Endothelial cell of hepatic sinusoid (primary cell): ENCODE results near the gene EIF6.

Source experiments
- in situ Hi-C: cut with HindIII; loops from 2 replicates; pipeline ENCODE4 v1.10.0; 2017; ENCODE audit warnings: low sequenced_read_pairs

EIF6 gene

GRCh38 chr20:35314816-35315631 is 30.5 kb upstream of the EIF6 start:
- in situ Hi-C loops: no loop called here

DNA sequence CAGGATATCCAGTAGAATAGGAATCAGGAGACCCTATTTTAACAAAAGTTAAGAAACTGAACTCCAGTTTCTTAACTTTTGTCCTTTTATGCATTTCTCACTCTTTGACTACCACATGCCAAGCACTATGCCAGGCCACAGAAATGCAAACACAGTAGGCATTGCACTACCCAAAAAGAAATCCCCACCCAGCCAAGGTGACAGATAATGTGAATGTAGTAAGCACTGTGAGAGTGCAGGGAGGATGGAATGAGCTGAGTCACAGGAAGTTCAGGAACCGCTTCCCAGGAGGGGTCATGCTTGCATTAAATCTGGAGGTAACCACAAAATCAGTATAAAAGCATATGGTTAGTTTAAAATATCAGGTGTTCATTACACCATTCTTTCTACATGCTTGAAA is 27.7 kb upstream of the EIF6 start:
- in situ Hi-C loops: no loop called here

DNA sequence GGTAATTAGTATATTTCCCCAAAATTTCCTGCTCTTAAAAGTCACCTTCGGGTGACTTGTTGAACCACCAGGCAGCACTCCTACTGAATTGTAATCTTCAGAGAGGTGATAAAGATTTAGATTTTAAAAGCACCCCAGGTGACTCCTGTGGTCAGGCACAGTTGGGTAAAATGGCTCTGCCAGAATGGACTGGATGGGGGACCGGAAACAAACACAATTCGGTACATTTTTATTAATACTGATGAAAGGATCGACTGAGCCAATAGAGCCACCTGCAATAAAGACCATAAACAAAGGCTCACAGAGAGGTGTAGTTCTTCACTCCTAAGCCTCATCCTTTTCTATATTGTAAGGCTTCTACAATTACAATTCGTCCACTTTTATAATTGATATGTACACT is 27.2 kb upstream of the EIF6 start:
- in situ Hi-C loops: no loop called here

DNA sequence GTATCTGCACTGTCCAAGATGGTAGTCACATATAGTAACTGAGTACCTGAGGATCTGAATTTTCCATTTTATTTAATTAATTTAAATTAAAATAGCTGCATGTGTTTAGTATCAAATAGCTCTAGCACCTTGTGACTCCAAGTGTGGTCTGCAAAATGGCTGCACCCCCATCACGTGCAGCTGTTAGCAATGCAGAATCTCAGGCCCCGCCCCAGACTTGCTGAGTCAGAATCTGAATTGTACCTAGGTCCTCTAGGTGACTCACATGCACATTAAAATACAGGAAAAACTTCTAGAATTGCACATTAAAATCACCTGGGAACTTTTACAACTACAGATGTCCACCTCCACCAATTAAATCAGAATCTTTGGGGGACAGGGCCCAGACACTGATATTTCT is 26.8 kb upstream of the EIF6 start:
- in situ Hi-C loops: no loop called here

- in situ Hi-C loops: no loop called here
These were observed 23.4 kb upstream of the EIF6 start for GRCh38 chr20:35307666-35308653.

GRCh38 chr20:35306931-35307517 is 22.5 kb upstream of the EIF6 start:
- in situ Hi-C loops: no loop called here

DNA sequence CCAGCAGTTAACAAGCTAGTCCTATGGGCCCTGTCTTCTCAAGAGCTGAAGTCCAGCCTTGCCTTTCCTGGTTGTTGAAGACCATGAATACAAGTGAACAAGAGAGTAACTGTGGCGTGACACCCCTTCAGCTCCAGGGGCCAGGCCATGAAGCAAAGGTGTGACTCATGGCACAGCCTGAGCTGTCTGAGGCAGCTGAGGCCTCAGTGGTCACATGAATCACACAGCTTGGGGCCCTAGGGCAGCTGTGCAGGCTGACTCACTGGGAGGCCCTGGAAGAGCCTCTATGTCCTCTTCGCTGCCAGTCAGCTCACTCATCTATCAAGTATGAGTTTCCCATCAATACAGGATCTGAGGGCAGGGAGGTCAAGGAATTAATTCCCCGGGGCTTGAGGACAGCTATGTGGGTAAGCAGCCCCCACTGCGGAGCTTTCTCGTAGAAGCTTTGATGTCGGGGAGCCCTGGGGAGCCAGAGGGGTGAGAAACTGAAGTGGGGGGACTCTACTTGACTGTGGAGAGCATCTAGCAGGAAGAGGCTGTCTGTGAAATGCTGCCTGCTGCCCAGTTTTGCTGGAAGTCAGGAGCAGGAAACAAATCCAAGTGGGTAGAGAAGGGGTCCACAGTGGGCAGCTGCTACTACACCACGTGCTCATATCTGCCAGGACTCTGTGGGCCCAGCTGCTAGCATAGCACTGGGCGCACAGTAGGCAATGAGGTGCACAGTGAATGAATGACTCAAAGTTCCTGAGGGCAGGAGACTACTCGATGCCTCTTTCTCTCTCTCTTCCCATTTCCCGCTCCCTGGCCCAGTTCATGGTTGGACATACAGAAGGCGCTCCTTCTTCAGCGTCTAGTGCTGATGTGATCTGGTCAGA is 21.3 kb upstream of the EIF6 start:
- in situ Hi-C loops: no loop called here

GRCh38 chr20:35304956-35305355 is 20.4 kb upstream of the EIF6 start:
- in situ Hi-C loops: no loop called here

DNA sequence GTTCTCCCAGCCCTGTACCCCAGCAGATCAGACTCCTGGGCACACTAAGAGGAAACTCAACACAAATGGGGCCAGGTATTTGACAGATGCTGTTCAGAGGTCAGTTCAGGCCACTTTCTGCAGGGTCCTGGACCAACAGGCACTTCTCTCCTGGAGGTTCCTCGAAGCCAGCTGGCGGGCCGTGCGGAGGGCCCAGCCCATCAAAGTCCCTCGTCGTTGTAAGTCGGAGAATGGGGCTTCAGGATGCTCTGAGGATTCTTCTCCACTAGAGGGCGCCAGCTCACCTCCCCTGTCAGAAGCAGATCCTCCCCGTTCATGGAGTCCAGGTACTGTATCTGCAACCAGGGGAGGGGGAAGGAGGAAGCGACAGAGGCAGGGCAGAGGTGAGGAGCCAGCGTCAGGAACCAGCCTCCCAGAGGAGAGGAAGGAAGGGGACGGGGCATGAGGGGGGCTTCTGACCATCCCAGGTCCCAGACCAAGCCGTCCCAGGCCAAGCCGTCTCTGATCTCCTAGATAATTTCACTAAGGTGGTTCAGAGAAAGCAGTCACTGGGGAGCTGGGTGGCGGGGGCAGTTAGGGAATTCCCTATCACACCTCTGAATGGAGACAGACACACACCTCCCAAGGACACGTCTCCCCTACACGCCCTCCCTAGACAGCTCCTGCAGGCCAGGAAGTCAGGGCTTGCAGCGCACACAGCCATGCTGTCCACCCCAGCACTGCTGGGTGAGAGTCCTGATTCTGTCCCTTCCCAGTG is 19.3 kb upstream of the EIF6 start:
- in situ Hi-C loops: no loop called here

- in situ Hi-C loops: no loop called here
These were observed 18.8 kb upstream of the EIF6 start for GRCh38 chr20:35303382-35303734.

DNA sequence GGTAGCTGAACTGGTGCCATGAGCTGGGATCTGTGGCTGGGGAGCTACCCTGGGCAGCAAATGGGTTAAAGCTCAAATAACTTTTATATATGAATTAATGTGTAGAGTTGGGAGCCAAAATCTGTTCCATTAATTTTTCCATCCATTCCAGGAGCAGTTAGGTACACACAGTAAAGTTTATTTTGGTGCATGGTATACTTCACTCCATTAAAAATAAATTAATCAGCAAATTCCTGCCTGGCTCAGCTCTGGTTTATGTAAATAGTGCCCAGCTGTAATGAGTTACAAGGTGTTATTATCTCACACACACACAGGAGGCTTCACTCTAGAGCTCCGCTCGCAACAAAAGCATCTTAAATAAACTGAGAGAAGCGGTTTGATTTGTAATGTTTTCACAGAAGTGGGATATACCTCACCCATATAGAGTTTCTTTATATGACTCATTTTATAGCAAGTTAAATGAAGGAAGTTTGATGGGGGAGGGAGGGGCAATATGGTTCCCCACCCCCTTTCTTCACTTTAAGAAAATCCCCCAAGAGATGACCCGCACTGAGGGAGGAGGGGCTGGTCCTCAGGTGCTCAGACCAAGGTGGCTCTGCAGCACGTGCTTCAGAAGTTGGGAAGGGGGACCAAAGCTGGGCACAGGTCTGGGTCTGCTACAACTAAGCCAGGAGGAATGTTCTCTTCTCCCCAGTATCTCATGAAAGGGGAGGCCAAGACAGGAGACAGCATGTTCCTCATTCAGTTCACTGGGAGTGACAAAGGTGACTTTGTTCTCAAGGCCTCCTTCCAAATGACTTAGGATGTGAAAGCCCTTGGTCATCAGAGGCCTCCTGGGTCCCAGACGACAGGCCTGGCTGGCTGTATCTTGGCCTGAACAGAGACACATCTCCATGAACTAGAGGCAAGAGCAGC is 18.1 kb upstream of the EIF6 start:
- in situ Hi-C loops: no loop called here

- in situ Hi-C loops: no loop called here
These were observed 16.9 kb upstream of the EIF6 start for GRCh38 chr20:35301426-35301825.

GRCh38 chr20:35300469-35301262 is 16.1 kb upstream of the EIF6 start:
- in situ Hi-C loops: no loop called here

- in situ Hi-C loops: no loop called here
These were observed 15.2 kb upstream of the EIF6 start for GRCh38 chr20:35299780-35300179.

- in situ Hi-C loops: no loop called here
These were observed 13.7 kb upstream of the EIF6 start for GRCh38 chr20:35298264-35298663.

GRCh38 chr20:35297740-35298139 is 13.2 kb upstream of the EIF6 start:
- in situ Hi-C loops: no loop called here

GRCh38 chr20:35297155-35297554 is 12.6 kb upstream of the EIF6 start:
- in situ Hi-C loops: no loop called here

GRCh38 chr20:35296101-35296554 is 11.6 kb upstream of the EIF6 start:
- in situ Hi-C loops: no loop called here
